ENCODE results near the gene YKT6. TPM values are rescaled to one million over a fixed set of nuclear protein-coding genes. Genes with fewer than 3 reads are reported as not detected.

Gene YKT6
- total RNA-seq, 1 donor from 2014 or later = 83.7 TPM

DNA sequence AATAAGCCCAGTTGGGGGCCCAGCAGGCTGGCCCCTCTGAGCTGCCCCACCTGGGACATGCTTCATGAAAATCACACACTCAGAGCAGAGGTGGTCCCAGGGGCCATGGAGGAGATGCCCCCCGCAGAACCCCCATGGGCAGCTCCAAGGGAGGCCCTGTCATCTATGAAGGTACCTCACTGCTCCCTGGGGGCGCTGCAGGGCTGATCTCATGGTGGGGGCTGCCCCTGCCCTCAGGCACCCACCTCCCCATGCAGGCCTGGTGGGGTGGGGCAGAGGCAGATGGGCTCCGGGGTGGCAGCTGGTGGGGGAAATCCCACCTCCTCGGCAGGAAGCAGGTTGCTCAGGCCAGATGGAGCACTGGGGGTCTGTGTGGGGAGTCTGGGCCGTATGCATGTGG lies 60.5 kb downstream of the YKT6 start:
- no peak for DNase-seq (ENCODE audit: low spot score in 2 of 2, unreplicated experiment in 2 of 2)
- H3K4me1 Mint-ChIP-seq = peaks cover 34% of the 10 kb centered on the region
- no peaks in the 10 kb centered on the region for H3K36me3 Mint-ChIP-seq
- no peaks in the 10 kb centered on the region for H3K9me3 Mint-ChIP-seq
- peaks cover 17% of the 10 kb centered on the region for H3K27me3 Mint-ChIP-seq (ENCODE audit: low read depth)
- TF ChIP-seq, protein P1, sequence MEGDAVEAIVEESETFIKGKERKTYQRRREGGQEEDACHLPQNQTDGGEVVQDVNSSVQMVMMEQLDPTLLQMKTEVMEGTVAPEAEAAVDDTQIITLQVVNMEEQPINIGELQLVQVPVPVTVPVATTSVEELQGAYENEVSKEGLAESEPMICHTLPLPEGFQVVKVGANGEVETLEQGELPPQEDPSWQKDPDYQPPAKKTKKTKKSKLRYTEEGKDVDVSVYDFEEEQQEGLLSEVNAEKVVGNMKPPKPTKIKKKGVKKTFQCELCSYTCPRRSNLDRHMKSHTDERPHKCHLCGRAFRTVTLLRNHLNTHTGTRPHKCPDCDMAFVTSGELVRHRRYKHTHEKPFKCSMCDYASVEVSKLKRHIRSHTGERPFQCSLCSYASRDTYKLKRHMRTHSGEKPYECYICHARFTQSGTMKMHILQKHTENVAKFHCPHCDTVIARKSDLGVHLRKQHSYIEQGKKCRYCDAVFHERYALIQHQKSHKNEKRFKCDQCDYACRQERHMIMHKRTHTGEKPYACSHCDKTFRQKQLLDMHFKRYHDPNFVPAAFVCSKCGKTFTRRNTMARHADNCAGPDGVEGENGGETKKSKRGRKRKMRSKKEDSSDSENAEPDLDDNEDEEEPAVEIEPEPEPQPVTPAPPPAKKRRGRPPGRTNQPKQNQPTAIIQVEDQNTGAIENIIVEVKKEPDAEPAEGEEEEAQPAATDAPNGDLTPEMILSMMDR (IDR thresholded peaks at IDR 0.05; ENCODE audit: unreplicated experiment) = no peak
- no peak overlapping the region for H3K4me3 Mint-ChIP-seq
- no peak overlapping the region for H3K27ac Mint-ChIP-seq

DNA sequence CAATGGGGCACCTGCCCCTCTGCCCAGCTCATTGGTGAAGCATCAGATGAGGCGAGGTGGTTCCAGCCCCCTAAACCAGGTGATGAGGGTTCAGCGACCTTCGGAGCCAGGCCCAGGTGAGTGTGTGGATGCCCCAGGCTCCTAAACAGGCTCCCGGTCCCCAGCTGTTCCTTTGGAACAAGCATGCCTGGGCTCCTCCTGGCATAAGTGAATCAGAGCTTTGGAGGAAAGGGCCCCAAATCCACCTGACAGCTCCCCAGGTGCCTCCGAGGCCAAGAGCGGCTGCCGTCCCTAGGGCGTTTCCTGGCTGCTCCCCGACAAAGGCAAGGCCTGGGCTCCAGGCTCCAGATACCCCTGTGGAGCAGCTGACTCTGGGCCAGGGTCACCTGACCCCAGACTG lies 61.3 kb downstream of the YKT6 start:
- peaks cover 23% of the 10 kb centered on the region for H3K27me3 Mint-ChIP-seq (ENCODE audit: low read depth)
- H3K4me1 Mint-ChIP-seq = peaks cover 34% of the 10 kb centered on the region
- no peaks in the 10 kb centered on the region for H3K36me3 Mint-ChIP-seq
- no peak overlapping the region for H3K27ac Mint-ChIP-seq
- no peaks in the 10 kb centered on the region for H3K9me3 Mint-ChIP-seq
- TF ChIP-seq, protein P1 (IDR thresholded peaks at IDR 0.05; ENCODE audit: unreplicated experiment) = no peak
- H3K4me3 Mint-ChIP-seq = no peak overlapping the region
- DNase-seq (ENCODE audit: low spot score in 2 of 2, unreplicated experiment in 2 of 2) = no peak

DNA sequence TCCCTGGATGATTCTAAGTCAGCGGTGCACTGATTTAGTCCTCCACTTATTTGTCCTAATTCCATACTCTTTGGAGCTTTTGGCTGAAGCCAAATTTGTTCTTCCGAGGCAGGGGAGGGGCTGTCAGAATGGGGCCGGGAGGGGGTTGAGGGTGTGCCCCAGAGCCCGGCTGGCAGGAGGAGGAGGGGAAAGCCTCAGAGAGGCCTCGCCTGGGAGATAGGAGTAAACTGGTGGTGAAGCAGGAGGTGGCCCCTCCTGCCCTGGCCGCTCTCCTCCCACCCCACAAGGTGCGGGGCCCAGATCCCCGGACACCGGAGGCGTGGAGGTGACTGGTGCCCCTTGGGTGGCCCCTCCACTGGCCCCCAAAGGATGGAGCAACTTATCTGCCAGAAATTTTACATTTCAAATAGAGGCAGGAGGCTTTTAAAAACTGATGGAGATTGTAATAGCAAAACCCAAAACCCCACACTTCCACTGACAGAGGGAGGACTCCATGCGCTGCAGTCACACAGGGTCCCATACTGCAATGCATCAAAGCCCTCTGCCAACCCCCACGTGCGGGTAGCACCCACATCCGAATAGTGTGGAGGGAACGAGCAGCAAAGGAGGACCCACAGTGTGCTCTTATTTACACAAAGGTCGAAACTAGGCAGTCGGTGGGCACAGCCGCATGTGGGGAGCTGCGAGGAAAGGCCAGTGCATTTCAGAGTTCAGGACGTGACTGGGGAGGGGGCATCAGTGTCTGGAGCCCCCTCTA lies 62.7 kb downstream of the YKT6 start:
- no peak overlapping the region for H3K27ac Mint-ChIP-seq
- no peaks in the 10 kb centered on the region for H3K36me3 Mint-ChIP-seq
- no peak for DNase-seq (ENCODE audit: low spot score in 2 of 2, unreplicated experiment in 2 of 2)
- H3K9me3 Mint-ChIP-seq = no peaks in the 10 kb centered on the region
- peaks cover 34% of the 10 kb centered on the region for H3K27me3 Mint-ChIP-seq (ENCODE audit: low read depth)
- no peak overlapping the region for H3K4me3 Mint-ChIP-seq
- peaks cover 30% of the 10 kb centered on the region for H3K4me1 Mint-ChIP-seq
- TF ChIP-seq, protein P1 (IDR thresholded peaks at IDR 0.05; ENCODE audit: unreplicated experiment) = no peak

Other genes with a start within 250 kb of the YKT6 start
- not detected in 3 replicates for gene SPDYE1, start 203.1 kb upstream of the YKT6 start, total RNA-seq
- gene DBNL, start 156.3 kb upstream of the YKT6 start, total RNA-seq = 62.6 to 70.9 TPM (median 64.5 TPM) in 3 replicates
- gene PGAM2, start 135.4 kb upstream of the YKT6 start, total RNA-seq = 0.99 to 1.7 TPM (median 1.2 TPM) in 3 replicates
- gene POLM, start 118.4 kb upstream of the YKT6 start, total RNA-seq = 27.1 to 29.8 TPM (median 29.0 TPM) in 3 replicates
- gene AEBP1, start 96.6 kb upstream of the YKT6 start, total RNA-seq = 94.3 to 96.8 TPM (median 95.2 TPM) in 3 replicates
- 117 to 126 TPM (median 125 TPM) in 3 replicates for gene POLD2, start 77.4 kb upstream of the YKT6 start, total RNA-seq
- gene MYL7, start 59.6 kb upstream of the YKT6 start, total RNA-seq = 11.4 to 14.3 TPM (median 12.5 TPM) in 3 replicates
- 1.5 to 2.4 TPM (median 2.2 TPM) in 3 replicates for gene GCK, start 11.5 kb upstream of the YKT6 start, total RNA-seq
- 1.8 to 1.9 TPM (median 1.9 TPM) in 3 replicates for gene CAMK2B, start 124.6 kb downstream of the YKT6 start, total RNA-seq